GM12878 (cell line): ENCODE data around the gene UNCX. TPM values are rescaled to one million over a fixed set of nuclear protein-coding genes. Genes with fewer than 3 reads are reported as not detected.

ENCODE experiments used
- ATAC-seq: fragments of 200-7000 bp; cut with Tn5 transposase; 3 replicates; pipeline ENCODE4 v1.9.1; 2020; ENCODE audit warnings: mild to moderate bottlenecking, moderate library complexity
- BruUV-seq: library from RNA; stranded (reverse); fragments of 400-500 nt; replicated peaks from 2 replicates; lab custom pipeline; 2021; lab: Mats Ljungman, UMichigan
- CTCF ChIA-PET: fragments of 300-600 bp; sonication (Branson Sonifier 250); formaldehyde crosslinking; extraction: SDS; loops from one replicate; lab custom pipeline; 2021; ENCODE audit warnings: inconsistent platforms; lab: Yijun Ruan, JAX
- POLR2A ChIA-PET: fragments of 350-600 bp; formaldehyde crosslinking; extraction: SDS; loops from one replicate; lab custom pipeline; 2021; ENCODE audit warnings: inconsistent platforms; lab: Charles Lee
- RAD21 ChIA-PET: fragments of 300-600 bp; sonication (Branson Sonifier 250); formaldehyde crosslinking; loops from one replicate; lab custom pipeline; 2023; ENCODE audit warnings: antibody characterized with exemption; ENCODE audit not compliant: unreplicated experiment; lab: Charles Lee
- SMC1A ChIA-PET: fragments of 300-600 bp; sonication (Branson Sonifier 250); formaldehyde crosslinking; loops from one replicate; lab custom pipeline; 2023; ENCODE audit not compliant: unreplicated experiment, uncharacterized antibody; lab: Charles Lee
- DNase-seq: peaks from one replicate; pipeline ENCODE4 v3.0.0-alpha.2; 2011; ENCODE audit warnings: low read depth, low spot score
- FAIRE-seq: peaks from 3 replicates; lab custom pipeline; 2011; peaks lifted over from hg19 to GRCh38; lab: Jason Lieb, UNC
- H2AFZ ChIP-seq: 2 replicates; pipeline ENCODE4 v1.6.0; 2011; ENCODE audit warnings: low read depth, low read length, control low read depth; ENCODE audit not compliant: control insufficient read depth
- H3K27ac ChIP-seq: 2 replicates; pipeline ENCODE4 v1.5.1; 2011; ENCODE audit warnings: control low read depth; ENCODE audit not compliant: control insufficient read depth, insufficient read depth
- H3K27me3 ChIP-seq, 2 experiments: replicated peaks in 1 of 2; 2 replicates each; pipeline versions ENCODE4 v1.6.0 to v1.6.1; 2011; ENCODE audit warnings: low read length in 1 of 2; ENCODE audit not compliant: control insufficient read depth in 2 of 2, insufficient read depth in 2 of 2
- H3K36me3 ChIP-seq, 2 experiments: 2 replicates each; pipeline ENCODE4 v1.5.1; 2011; ENCODE audit warnings: low read length in 1 of 2; ENCODE audit not compliant: control insufficient read depth in 2 of 2, insufficient read depth in 2 of 2
- H3K4me1 ChIP-seq: 2 replicates; pipeline ENCODE4 v1.6.1; 2011; ENCODE audit warnings: mild to moderate bottlenecking, low read length, moderate library complexity, mixed read lengths; ENCODE audit not compliant: control insufficient read depth, insufficient read depth
- H3K4me2 ChIP-seq: 2 replicates; pipeline ENCODE4 v1.6.0; 2011; ENCODE audit warnings: control low read depth; ENCODE audit not compliant: control insufficient read depth, insufficient read depth
- H3K4me3 ChIP-seq: fragments of 200-600 bp; sonication (generic); 2 replicates; pipeline ENCODE4 v1.5.1; 2016
- H3K79me2 ChIP-seq: 2 replicates; pipeline ENCODE4 v1.6.0; 2011; ENCODE audit warnings: low read length; ENCODE audit not compliant: control insufficient read depth, insufficient read depth
- H3K9ac ChIP-seq: 2 replicates; pipeline ENCODE4 v1.8.0; 2011; ENCODE audit warnings: low read length, control low read depth, mixed read lengths; ENCODE audit not compliant: control insufficient read depth, insufficient read depth
- H3K9me3 ChIP-seq: replicated peaks from 3 replicates; pipeline ENCODE4 v1.5.1; 2011; ENCODE audit warnings: mild to moderate bottlenecking, low read length; ENCODE audit not compliant: control insufficient read depth, insufficient read depth
- H4K20me1 ChIP-seq: 2 replicates; pipeline ENCODE4 v1.6.0; 2011; ENCODE audit not compliant: control insufficient read depth, insufficient read depth
- BHLHE40 ChIP-seq, 2 experiments: fragments of 450-650 bp in 1 of 2; IDR thresholded peaks; 2 replicates each; pipeline ENCODE4 v1.6.1; 2011 to 2017; ENCODE audit warnings: low read depth in 2 of 2, borderline replicate concordance in 1 of 2, improper control_type of control experiment in 1 of 2, low read length in 1 of 2, mild to moderate bottlenecking in 1 of 2
- CREM ChIP-seq: IDR thresholded peaks from 2 replicates; pipeline ENCODE4 v1.6.1; 2014; ENCODE audit warnings: antibody characterized with exemption, low read depth
- HCFC1 ChIP-seq: fragments of 150-350 bp; IDR thresholded peaks from 2 replicates; pipeline ENCODE4 v1.6.1; 2014; ENCODE audit warnings: low read length
- IRF4 ChIP-seq: IDR thresholded peaks from 2 replicates; pipeline ENCODE4 v1.6.1; 2011; ENCODE audit warnings: low read depth, low read length
- KLF5 ChIP-seq: fragments of 450-650 bp; IDR thresholded peaks from 2 replicates; pipeline ENCODE4 v1.6.1; 2014; ENCODE audit warnings: mild to moderate bottlenecking; ENCODE audit not compliant: partially characterized antibody
- MTA3 ChIP-seq: IDR thresholded peaks from 2 replicates; pipeline ENCODE4 v1.6.1; 2012; ENCODE audit warnings: low read length, inconsistent platforms, borderline replicate concordance
- POLR2A ChIP-seq: IDR thresholded peaks from 2 replicates; pipeline ENCODE4 v1.6.1; 2011; ENCODE audit warnings: low read depth, mild to moderate bottlenecking, low read length
- SMAD5 ChIP-seq: IDR thresholded peaks from 2 replicates; pipeline ENCODE4 v1.6.1; 2016; ENCODE audit warnings: antibody characterized with exemption, low read depth
- SP1 ChIP-seq: IDR thresholded peaks from one replicate; pipeline ENCODE4 v1.6.1; 2011; ENCODE audit warnings: low read depth, low read length
- SRF ChIP-seq, 2 experiments: IDR thresholded peaks; 2 replicates each; pipeline ENCODE4 v1.6.1; 2011; ENCODE audit warnings: low read depth in 2 of 2, low read length in 2 of 2, mild to moderate bottlenecking in 1 of 2, moderate library complexity in 1 of 2
- SUPT20H ChIP-seq: IDR thresholded peaks from 2 replicates; pipeline ENCODE4 v1.6.1; 2011; ENCODE audit warnings: low read depth, mild to moderate bottlenecking, low read length, moderate library complexity, borderline replicate concordance; ENCODE audit not compliant: control insufficient read depth
- TBL1XR1 ChIP-seq: IDR thresholded peaks from 2 replicates; pipeline ENCODE4 v1.6.1; 2012; ENCODE audit warnings: low read depth, low read length, improper control_type of control experiment
- TCF12 ChIP-seq: IDR thresholded peaks from 2 replicates; pipeline ENCODE4 v1.6.1; 2011; ENCODE audit warnings: low read depth, mild to moderate bottlenecking, low read length
- USF2 ChIP-seq: IDR thresholded peaks from 2 replicates; pipeline ENCODE4 v1.6.1; 2011; ENCODE audit warnings: low read depth, low read length, improper control_type of control experiment, borderline replicate concordance
- ZNF274 ChIP-seq: IDR thresholded peaks from one replicate; pipeline ENCODE4 v1.8.0; 2011; ENCODE audit not compliant: insufficient read length, insufficient read depth
- WGBS: methylation state at CpG from one replicate; pipeline ENCODE4 v1.1.6; 2016; ENCODE audit warnings: low lambda C conversion rate; ENCODE audit not compliant: insufficient replicate concordance, insufficient coverage; ENCODE audit errors: missing lambda C conversion rate; 5-methylcytosine and 5-hydroxymethylcytosine counted together
- in situ Hi-C: fragments of 300-500 bp; cut with MboI; formaldehyde crosslinking; loops from 9 replicates; pipeline ENCODE4 v1.14.3; 2018; ENCODE audit warnings: mixed read lengths
- intact Hi-C: fragments of 100-400 bp; cut with micrococcal nuclease; formaldehyde crosslinking; loops from one replicate; pipeline ENCODE4 v1.14.2; 2022; ENCODE audit not compliant: unreplicated experiment
- polyA plus RNA-seq, 11 experiments: library from polyadenylated mRNA; depleted of rRNA in 4 of 11; unstranded in 6 of 11; stranded (reverse) in 5 of 11; fragments of >200 nt; fragmentation: Nextera tagmentation in 4 of 11; fragmentation: Illumina TruSeq in 1 of 11; extraction: Ambion mirVana in 4 of 11; extraction: Trizol in 1 of 11; gene quantifications; 1 replicate in 1 of 11; 2 replicates in 10 of 11; pipeline versions ENCODE4 v1.2.1 to v1.2.3, GENCODE V29; 2011 to 2016; ENCODE audit warnings: inconsistent platforms in 2 of 11, missing spikeins in 2 of 11, low read depth in 1 of 11
- total RNA-seq, 4 experiments: library from RNA; depleted of rRNA in 3 of 4; stranded (reverse); fragments of >200 nt in 3 of 4; fragmentation: Illumina TruSeq in 1 of 4; extraction: Trizol in 1 of 4; gene quantifications; 2 replicates each; pipeline versions ENCODE4 v1.2.1 to v1.2.3, GENCODE V29; 2013 to 2021

UNCX gene
- total and polyA plus RNA-seq, 10 of the 15 experiments (the other 5 are each of a cell fraction or from before 2014, with no cell fraction given): not detected

DNA sequence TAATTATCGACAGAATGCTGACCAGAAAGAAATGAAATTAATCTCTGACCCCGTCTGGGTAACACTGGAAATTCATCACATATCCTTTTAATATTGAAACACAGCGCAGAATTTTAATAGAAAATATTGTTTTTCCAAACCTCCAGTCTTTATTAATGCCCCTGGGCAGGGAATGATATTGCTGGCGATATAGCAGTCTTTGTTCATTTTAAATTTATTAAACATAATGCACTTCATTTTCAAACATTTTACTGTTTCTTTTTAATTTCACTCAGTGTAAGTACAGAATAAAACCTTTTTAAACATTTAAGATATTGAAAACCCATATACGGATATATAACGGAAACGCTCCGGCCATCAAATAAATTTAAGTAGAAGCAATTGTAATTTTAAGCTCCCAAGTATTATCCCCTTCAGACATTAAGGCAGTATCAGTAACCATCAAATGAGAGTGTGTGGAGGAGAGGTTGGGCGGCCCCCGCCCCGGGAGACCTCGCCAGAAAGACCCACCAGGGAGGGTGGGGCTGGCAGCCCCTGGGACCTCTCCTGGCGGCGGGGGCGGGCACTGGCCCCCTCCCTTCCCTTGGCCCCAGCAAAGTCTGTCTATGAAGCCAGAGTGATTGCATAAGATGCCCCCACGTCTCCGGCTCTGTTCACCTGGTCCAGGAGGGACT, 10.8 kb downstream of the UNCX start:
- Histone ChIP-seq H3K4me2 (no peak overlapping the region), H3K36me3 (no peaks in the 10 kb centered on the region), H3K27me3 (peaks cover 16% of the 10 kb centered on the region in 2 experiments), H3K79me2 (no peaks in the 10 kb centered on the region), H3K9ac (no peak overlapping the region)
- ChIA-PET SMC1A (no interaction called here), RAD21 (no interaction called here)
- no TSS peak for BruUV-seq
- TF ChIP-seq SUPT20H: no peak
- no peak for TF ChIP-seq USF2
- no peak for TF ChIP-seq TCF12
- no peak for TF ChIP-seq BHLHE40 (IDR thresholded peaks at IDR 0.05; ENCODE audit: borderline replicate concordance in 1 of 2, low read depth in 2 of 2, low read length in 1 of 2)
- TF ChIP-seq HCFC1: no peak
- no peak for TF ChIP-seq IRF4
- TF ChIP-seq TBL1XR1: no peak
- no peak for TF ChIP-seq CREM
- TF ChIP-seq ZNF274: no peak
- TF ChIP-seq SMAD5: no peak
- no peak for TF ChIP-seq MTA3
- no peak for TF ChIP-seq SP1
- no peak for TF ChIP-seq SRF (IDR thresholded peaks at IDR 0.05; ENCODE audit: low read depth in 2 of 2, low read length in 2 of 2)
- no peak for TF ChIP-seq POLR2A
- no peak for TF ChIP-seq KLF5
- TF ChIP-seq, all 136 proteins: peak for 0
- intact Hi-C loops: no loop called here
- no peak overlapping the region for H3K27ac ChIP-seq
- in situ Hi-C loops: no loop called here
- CTCF ChIA-PET: no interaction called here
- no peak overlapping the region for H3K4me3 ChIP-seq
- H4K20me1 ChIP-seq: no peaks in the 10 kb centered on the region
- H3K9me3 ChIP-seq: no peaks in the 10 kb centered on the region
- no peak for DNase-seq
- no peak overlapping the region for H2AFZ ChIP-seq
- no peaks in the 10 kb centered on the region for H3K4me1 ChIP-seq
- no peak for FAIRE-seq
- ATAC-seq: no peak
- POLR2A ChIA-PET: no interaction called here
- WGBS: 27% methylated on average over 14 of the region's 17 CpGs
